Activated naive CD8-positive, alpha-beta T cell treated with anti-CD3 and anti-CD28 coated beads, Interleukin-2, amount 50 U/mL, for 16 hours (primary cell): ENCODE results near the gene GNMT.
"Not testable (repeated sequence)": the region's sequence is repeated elsewhere in the genome, so short reads cannot be mapped to it uniquely, and the experiment has no call there.

Source experiments
- DNase-seq: peaks from one replicate; pipeline ENCODE4 v3.0.0-alpha.2; 2020; ENCODE audit warnings: low read depth, low spot score

The GNMT gene

DNA sequence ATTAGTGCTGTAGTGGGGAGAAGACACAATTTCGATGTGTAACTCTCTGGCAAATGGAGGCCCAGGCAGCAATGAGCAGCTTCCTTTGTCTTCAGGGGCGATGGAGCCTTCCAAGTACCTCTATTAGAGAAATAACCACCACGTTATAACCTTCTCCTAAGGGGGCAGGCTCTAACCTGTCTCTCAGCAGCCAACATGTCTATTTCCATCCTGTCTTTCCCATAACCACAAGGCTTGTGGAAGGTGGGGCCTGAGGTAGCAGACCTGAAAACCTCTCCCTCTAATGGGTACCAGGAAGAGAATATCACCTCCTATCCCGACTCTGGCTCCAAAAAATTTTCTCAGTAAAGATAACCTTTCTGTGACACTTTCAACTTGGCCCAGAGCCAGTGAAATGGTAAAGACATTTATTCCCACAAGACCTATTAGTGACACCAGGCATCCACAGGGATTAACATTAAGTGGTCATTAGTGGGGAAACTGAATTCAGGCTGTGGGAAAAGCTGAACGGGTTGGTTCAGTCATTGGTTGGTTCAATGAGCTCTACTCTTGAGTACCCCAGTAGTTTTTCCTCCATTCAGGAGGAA lies 14.5 kb downstream of the GNMT start:
- DNase-seq: no peak

DNA sequence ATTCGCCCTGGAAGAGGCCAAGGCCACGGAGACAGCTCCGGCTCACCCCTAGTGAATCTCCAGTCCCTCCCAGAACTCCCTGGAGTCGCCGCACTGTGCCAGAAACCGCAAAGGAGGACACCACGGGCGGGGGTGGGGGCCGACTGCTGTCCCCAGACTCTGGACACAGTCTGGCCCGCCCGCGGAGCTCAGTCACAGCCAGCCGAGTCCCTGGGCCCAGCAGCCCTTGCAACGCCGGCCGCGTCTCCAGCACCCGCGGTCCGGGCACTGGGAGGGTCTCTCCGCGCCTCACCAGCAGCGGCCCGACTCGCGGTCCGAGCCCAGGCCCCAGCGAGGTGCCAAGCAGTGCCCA lies 17.9 kb downstream of the GNMT start:
- no peak for DNase-seq

DNA sequence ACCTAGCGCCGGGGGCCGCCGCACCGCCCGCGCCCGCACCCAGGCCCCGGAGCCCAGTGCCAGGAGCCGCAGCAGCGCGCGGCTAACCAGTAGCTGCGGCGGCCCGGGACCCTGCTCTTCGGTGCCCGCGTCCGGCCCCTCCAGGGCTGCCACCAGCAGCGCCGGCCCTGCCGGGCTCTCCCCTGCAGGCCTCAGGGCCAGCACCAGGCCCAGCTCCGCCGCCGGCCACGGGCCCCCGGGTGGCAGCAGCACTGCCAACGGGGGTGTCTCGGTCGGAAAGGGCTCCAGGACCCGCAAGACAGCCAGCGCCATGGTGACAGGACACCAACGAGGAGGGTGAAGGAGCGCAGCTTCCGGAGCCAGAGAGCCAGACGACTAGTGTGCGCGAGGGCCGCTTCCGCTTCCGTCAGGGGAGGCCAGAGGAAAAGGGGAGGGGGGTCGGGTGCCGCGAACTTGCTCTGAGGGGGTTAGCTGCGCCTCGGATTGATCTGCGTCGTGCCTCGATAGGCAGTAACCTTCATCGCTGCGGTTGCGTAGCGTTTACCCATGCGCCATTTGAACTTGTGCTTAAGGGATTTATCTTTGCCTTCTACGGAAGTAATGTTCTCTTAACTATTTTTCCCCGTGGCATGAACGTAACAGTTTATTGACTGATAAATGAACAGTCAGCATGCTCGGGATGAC lies 18.4 kb downstream of the GNMT start, which contains the start of gene PEX6:
TSS of gene PEX6 (minus strand) at position 343 of the 684 bp plus-strand sequence. CDS start at position 312, 31 bp downstream.
- peak; percentile 77 for DNase-seq

DNA sequence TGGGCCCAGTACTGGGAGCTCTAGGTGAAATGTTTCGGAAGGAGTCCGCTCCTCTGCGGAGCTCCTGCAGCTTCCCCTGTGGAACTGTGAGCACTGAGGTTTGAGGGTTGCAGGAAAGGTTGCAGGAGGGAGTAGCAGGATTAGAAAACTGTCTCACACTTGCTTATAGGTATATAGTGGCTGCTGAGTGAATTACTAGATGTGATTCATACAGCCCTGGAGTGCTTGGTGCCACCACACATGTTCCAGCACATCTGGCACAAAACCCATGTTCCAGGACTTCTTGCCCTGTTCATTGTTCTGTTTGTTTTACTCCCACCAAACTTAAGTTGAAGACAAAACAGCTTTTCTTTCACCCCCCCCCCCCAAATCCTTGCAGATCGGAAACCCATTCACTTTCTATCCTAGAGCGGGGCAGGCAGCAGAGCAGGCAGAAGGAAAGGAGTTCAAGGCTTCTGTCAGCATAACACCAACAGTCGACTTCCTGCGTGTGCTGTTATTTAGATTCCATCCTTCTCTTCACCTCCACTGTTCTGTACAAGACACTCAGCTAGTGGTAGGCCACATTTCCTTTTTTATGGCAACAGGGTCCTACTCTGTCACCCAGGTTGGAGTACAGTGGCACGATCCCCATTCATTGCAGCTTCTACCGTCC lies 19.1 kb downstream of the GNMT start:
- no peak for DNase-seq

DNA sequence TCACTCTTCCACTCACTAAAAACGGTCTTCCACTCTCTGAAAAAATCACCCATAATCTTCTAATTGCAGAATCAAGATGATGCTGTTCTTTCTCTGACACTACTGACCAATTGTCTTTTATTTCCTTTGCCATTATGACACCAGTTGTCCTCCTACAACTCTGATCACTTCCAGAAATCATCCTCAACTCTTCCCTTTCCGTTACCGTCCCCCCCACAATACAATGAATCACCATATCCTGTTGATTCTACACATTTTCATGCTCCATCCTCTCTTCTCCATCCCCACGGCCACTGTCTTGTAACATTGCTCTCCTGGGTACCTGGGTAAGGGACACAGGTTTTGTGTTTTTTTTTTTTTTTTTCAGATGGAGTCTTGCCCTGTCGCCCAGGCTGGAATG lies 21.3 kb downstream of the GNMT start:
- DNase-seq: no peak

DNA sequence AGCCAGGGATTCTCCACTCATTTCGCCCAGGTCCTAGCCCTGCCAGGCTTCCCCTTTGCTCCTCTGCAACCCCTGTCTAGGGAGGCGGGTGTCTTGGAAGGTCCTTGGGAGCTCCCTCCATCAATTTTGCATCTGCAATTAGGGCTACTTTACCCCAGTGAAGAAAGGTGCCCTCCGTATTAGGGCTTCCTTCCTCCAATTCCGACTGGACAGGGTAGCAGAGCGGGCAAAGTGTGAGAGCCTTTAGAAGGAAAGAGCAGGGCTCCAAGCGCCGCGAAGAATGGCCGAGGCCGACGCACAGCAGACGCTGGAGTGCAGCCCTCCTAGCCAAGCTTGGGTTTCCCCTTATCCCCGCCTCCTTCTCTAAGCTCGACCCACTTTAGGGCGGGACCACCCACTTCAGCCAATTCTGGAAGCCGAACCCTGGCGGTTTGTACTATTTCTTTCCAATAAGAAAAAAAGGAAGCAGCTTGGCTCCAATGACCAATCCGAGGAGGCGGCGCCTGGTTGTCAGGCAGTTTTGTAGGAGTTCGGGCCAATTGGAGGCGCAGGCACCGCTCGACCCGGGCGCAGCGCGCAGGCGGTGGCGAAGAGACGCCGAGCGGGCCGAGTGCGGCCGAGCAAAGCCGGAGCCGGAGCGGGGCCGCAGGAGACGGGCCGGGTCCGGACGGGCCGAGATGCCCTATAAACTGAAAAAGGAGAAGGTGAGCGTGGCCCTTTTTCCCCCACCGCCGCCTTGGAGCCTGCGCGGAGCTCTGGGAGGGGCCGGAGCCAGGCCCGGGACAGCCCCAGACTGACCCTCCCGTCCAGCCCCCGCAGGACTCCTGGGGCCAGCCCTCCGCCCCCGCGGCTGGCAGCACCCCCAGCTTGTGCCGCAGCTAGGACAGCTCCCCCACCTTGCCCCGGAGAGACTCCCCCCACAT lies 23.7 kb downstream of the GNMT start, which contains the start of gene PPP2R5D:
TSS of gene PPP2R5D (plus strand) at position 570 of the 923 bp plus-strand sequence. CDS start at position 678, 108 bp downstream.
- DNase-seq: peak; percentile 96

DNA sequence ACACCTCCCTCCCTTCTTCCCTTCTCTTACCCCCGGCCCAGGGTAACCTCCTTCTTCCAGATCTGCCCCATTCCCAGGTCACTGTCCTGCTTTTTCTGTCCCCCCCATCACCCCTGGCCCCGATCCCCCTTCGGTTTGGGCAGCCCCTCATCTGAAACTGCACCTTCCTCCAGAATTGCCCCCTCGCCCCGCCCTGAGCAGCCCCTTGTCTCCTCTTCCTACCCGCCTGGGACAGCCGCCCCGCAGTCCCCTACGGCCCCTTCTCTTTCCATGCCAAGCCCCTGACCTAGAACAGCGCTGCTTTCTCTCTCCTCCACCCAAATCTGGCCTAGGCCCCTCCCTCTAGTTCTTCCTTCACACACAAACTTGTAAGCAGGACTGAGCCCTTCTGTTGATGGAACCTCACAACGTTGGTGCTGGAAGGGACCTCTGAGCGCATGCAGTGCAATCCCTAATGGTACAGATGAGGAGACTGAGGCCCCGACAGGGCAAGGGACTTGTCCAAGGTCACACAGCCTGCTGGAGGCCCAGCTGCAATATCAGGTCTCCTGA lies 24.4 kb downstream of the GNMT start:
- DNase-seq: no peak

DNA sequence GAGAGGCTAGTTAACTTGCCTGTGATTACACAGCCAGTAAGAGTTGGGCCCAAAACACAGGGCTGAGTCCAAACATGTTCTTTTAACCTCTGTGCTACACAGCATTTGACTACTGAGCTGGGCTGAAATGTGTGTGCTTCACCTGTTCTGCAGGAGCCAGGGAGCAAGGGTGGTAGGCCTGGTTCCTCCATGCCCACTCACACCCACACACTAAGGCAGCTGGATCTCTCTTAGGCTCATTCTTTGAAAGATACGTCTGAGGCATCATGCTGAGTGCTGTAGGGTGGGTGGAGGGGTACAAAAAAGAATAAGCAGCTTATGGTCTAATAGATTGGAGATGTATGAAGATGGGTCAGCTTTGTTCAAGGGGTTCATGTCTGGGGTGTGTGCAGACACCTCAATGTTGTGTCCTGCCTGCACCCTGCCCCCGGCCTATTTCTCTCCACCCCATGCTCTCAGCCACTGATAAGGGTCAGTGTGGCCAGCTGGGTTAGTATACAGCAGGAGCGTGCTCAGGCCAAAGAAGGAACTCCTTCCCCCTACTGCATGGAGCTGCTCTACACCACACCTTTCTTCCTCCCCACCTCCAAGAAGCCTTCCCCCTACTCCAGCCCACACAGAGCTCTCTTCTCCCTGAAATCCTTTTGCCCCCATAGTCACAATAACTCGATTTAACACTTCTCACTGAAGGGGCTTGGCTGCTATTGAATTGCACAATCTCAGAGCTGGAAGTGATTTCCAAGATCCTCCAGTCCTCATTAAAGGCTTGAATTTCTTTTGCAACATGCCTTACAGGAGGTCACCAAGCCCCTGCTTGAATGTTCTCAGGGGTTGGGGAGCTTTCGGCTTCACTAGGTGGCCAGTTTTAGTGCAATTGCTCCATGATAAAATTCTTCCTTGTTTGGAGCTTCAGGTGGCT lies 27.2 kb downstream of the GNMT start:
- DNase-seq: no peak

DNA sequence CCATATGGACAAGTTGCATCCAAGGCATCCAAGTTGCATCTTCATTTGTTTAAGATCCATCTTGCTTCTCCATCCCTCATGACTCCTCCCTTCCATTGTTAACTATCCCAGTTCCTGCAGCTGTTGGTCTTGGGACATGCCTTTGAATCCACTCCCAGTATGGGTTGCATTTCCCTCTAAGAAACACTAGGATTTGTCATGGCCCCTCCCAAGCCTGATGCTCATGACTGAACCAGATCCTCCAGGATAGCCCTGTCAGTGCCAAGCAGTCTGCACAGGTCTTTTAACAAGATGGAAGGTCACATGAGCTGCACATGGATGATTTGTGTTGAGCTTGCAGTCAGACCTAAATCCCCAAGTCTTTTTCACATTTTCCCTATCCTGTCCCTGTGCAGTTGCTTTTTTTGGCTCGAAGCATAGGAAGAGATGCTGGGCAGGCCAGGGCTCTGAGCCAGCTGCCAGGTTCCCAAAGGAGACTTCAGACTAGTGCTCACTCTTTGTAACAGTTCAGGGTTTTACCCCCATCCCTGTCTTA lies 28.0 kb downstream of the GNMT start:
- DNase-seq: no peak

DNA sequence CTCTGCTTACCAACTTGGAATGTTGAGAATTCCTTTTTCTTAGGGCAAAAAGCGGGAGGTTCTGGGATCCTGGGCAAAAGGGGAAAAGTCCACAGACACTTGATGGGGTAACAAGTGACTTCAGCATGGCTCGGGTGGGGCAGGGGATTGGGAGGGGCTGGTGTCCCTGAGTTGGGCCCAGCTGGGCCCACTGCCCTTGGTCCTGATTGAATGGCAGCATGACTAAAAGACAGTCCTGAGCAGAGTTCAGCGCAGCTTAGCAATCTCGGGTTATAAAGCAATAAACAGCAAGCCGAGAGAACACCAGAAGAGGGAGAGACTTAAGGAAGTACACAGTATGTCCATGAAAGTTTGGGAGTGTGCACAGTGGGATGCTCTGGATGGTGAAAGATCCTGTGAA lies 29.4 kb downstream of the GNMT start:
- no peak for DNase-seq

DNA sequence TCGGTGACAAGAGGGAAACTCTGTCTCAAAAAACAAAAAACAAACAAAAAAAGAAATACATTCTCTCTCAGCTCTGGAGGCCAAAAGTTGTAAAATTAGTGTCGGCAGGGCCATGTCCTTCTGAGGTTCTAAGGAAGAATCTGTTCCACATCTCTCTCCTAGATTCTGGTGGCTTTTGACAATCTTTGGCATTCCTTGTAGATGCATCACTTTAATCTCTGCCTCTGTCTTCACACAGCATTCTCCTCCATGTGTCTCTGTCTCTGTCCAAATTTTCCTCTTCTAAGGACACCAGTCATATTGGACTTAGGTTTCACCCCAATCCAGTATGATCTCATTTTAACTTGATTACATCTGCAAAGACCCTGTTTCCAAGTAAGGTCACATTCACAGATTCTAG lies 32.9 kb downstream of the GNMT start:
- no peak for DNase-seq

DNA sequence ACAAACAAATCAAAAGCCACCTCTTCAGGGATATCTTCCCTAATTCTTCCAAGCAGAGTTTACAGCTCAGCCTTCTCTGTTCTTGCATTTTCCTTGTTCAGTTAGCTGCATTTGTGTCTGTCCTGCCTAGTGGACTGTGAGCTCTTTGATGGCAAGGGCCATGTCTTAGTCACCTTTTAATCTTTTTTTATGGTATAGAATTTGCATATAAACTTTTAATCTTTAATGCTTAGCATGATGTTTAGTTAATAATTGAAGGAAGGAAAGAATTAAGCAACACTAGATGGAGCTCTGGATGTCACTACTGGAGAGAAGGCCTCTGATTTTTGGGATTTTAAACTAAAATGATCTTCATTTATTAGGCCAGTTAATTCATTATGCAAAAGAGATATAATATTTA lies 36.0 kb downstream of the GNMT start:
- no peak for DNase-seq

DNA sequence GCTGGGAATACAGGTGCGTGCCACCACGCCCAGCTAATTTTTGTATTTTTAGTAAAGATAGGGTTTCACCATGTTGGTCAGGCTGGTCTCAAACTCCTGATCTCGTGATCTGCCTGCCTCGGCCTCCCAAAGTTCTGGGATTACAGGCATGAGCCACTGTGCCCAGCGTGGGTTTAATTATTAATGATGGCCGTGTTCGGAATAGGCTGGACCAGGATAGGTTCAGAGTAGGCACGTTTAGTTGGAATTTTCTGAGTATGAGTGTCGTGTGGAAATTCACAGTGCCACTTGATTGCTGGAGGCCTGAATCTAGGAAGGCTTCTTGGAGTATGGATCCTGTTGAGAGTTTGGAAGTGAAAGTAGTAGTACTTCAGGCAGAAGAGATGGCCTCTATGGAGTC lies 37.7 kb downstream of the GNMT start:
- not testable (repeated sequence) for DNase-seq

DNA sequence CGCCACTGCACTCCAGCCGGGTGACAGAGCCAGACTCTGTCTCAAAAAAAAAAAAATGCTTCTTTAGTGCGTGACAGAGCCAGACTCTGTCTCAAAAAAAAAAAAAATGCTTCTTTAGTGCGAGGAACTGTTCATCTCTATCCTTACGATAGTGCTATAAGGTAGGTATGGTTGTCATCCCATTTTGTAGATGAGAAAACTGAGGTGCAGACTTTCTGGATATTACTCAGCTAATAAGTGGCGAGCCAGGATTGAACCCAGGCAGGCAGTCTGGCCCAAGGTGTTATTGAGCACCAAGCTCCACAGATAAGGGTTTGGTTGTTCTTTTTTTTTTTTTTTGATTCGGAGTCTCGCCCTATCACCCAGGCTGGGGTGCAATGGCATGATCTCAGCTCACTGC lies 41.3 kb downstream of the GNMT start:
- DNase-seq: no peak

DNA sequence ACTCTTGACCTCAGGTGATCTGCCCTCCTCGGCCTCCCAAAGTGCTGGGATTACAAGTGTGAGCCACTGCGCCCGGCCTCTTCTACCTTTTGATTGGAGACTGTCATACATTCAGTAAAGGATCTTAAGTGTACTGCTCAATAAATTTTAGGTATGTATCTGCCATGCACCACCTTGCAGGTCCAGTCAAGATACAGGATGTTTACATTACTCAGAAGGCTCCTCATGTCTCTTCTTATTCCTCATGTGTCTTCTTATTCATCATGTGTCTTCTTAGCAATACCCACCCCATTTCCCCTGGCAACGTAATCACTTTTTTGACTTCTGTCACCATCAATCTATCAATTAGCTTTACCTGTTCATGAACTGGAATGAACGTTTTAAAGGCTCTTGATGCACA lies 45.3 kb downstream of the GNMT start:
- no peak for DNase-seq

DNA sequence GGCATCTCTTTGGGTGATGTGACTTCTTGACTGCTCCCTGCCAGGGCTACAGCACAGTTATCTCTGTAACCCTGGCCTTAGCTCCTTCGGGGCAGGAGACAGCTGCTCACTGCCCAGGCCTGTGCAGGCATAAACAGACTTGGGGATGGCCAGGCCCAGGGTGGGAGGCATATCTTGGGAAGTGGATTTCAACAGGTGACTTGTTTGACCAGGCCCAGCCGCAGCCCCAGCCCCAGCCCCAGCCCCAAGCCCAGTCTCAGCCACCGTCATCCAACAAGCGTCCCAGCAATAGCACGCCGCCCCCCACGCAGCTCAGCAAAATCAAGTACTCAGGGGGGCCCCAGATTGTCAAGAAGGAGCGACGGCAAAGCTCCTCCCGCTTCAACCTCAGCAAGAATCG lies 45.7 kb downstream of the GNMT start:
- DNase-seq: no peak

DNA sequence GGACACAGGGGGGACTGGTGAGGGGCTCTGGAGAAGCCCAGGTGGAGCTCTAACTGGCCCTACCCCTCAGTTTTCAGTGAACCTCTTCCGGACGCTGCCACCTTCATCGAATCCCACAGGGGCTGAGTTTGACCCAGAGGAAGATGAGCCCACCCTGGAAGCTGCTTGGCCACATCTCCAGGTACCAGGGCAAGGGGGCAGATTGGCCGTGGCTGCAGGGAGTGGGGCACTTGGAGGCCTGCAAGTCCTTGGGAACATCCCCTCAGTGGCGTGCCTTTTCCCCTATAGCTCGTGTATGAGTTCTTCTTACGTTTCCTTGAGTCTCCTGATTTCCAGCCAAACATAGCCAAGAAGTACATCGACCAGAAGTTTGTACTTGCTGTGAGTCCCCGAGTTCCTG lies 46.6 kb downstream of the GNMT start:
- no peak for DNase-seq

DNA sequence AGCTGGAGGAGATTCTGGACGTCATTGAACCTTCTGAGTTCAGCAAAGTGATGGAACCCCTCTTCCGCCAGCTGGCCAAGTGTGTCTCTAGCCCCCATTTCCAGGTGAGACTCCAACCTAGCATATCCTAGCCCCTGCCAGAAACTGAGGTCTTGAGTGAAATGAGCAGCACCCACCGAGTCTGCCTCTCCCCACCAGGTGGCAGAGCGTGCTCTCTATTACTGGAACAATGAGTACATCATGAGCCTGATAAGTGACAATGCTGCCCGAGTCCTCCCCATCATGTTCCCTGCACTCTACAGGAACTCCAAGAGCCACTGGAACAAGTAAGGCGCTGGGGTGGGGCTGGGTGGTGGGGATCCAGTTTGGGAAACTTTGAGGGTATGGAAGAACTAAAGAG lies 48.6 kb downstream of the GNMT start:
- no peak for DNase-seq

DNA sequence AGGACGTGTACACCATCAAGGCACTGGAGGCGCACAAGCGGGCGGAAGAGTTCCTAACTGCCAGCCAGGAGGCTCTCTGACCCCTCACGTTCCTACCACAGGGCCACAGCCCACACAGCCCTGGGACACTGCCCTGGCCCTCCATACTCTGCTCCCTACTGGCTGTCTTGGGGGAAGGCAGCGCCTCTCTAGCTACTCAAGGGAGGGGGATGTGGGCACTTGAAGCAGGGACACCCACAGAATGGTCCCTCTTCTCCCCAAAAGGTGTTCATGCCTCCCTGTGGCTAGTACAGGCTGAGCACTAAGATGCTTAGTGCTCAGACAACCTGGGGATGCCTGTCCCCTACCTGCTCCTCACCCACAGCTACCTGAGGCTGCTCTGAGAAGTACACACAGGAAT lies 50.7 kb downstream of the GNMT start:
- no peak for DNase-seq

DNA sequence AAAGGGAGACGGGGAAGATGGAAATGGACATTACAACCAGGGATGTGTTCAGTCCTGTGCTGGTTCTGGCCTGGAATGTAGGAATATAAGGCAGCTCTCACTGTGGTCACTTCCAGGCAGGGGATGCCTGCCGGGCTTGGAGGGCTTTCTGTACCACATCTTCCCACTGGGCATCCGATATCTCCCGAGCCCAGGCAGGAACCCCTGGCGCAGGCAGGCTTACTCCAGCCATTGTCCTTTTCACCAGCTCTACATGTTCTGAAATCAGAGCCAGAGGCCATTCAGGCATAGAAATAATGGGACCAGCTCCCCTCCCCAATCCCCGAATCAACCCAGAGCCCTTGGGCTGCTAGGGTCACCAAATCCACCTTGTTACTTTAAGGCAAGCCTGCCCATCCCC lies 51.8 kb downstream of the GNMT start:
- DNase-seq: no peak
